ENCODE measurements around the gene ADAMTS13.
"Not testable (repeated sequence)": the region's sequence is repeated elsewhere in the genome, so short reads cannot be mapped to it uniquely, and the experiment has no call there.

ADAMTS13 gene

DNA sequence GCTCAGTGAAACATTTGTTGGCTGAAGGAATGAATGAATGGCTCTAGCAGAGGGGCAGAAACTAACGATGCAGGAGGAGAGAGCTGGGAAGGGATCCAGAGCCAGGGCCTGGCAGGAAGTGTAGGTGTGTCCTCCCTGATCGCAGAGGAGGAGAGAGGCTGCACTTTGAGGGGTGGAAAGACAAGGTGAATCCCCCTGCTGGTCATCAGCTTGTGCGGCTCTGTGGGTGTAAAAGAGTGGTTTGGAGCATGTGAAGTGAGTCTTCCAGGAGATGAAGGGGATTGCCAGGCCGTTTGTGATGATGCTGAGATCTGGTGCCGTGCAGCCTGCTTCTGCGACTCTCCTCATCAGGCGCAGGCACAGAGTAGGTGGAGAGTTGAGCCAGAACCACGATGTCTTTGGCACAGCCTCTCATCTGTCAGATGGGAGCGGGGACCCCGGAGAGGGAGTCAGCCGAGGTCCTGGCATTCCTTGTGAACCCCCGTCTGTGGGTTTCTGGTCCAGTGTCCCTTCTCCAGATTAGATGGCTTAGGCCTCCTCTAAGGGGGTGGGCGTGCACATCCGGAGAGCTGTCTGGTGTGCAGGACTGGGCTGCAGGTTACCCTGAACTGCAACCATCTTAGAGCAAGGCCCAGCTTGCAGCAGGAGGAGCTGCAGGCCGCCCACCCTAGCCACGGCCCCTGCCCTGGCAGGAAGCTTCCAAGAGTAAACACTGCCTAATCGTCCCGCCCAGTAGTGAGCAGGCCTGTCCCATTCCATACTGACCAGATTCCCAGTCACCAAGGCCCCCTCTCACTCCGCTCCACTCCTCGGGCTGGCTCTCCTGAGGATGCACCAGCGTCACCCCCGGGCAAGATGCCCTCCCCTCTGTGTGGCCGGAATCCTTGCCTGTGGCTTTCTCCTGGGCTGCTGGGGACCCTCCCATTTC is at the start of gene ADAMTS13:
Gene ADAMTS13 (plus strand): TSS at position 753 of the 928 bp plus-strand sequence. CDS start 77 bp downstream, at position 830.
- DNase-seq, result no peak

DNA sequence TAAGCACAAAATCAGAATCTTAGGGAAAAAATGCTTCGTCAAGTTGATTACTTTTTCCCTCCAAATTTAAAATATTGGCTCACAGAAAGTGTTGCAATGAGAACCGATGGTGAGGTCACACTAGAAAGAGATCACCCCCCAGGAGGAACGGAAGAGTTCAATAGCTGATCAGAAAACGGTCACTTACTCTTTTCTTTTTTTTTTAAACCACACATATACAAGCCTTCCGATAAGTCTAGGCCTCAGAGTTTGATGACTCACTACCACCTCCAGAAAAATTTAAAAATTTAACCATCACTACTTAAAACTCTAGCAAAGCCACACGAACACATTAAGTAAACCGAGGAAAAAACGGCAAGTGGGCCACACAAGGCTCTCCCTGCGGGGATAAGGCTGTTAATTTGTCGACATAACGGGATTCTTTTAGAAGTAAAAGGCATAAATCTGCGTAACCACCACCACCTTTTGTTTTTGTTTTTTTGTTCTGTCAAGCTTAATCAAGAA is 47.5 kb upstream of the ADAMTS13 start:
- no peak for DNase-seq

DNA sequence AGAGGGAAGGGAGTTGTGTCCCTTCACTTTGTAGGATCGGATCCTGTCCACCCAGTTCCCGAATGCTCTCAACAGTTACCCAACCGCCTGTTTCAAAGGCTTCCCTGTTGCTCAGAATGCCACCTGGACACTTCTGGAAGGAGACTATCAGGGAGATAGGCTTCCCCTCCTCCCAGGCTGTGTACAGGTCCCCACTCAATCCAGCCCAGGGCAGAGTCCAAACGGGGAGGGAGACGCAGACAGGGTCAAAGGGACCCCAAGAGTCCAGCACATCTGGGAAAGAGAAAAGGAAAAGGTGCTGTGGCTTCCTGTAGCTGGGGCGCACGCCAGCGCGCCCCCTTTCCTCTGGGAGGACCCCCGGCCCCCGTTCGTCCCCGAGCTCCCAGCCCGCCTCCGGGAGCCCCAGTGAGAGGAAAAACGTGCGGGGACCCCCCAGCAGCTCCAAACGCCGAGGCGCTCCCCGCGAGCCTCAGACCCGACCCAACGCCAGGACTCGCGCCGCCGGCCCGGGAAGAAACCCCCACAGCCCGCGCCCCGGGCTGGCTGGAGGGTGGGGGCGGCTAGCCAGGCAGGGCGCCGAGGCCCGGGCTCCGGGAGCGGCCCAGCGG is 46.9 kb upstream of the ADAMTS13 start:
- no peak for DNase-seq

DNA sequence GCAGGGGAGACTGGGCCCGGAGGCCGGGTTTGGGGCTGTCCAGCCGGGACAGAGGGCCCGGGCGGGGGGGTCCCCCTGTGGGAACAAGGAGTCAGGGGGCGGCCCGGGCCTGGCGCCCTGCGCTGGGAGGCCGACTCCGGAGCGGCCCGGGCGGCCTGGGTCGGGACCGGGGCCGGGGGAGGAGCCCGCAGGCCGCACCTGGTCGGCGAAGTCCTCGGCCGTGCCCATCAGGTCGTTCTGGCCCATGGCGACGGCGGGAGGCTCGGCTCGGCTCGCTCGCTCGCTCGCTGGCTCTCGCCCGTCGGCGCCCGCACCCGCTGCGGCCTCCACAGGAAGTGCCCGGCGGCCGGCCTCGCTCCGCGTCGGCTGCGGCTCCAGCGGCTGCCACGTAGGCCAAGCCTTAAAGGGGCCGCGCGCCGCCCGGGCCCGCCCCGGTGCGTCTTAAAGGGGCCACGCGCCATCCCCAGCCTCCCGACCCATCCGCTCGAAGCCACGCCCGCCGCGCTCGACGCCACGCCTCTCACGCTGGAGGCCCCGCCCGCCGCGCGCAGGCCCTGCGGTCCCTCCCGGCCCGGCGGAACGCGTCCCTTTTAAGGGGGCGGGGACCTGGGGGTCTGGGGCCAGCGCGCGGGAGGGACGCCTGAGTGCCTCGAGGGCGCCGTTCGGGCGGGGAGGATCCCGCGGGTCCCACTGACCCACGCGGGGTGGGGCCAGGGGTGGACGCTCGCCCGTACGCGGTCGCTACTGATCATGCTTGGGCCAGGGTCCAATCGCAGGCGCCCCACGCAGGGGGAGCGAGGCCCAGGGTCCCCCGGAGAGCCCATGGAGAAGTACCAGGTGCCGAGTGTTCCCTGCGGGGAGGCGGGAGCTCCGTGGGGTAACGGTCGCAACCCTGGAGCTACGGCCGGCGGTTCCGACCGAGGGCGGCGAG is 46.2 kb upstream of the ADAMTS13 start, which contains the start of the genes STKLD1 and SURF4:
Gene STKLD1 (plus strand): TSS at position 643 of the 931 bp plus-strand sequence. CDS start 108 bp downstream, at position 751.
Gene SURF4 (minus strand): TSS at position 337 of the 931 bp plus-strand sequence. CDS start 91 bp downstream, at position 246.
- peak; percentile 96 for DNase-seq

DNA sequence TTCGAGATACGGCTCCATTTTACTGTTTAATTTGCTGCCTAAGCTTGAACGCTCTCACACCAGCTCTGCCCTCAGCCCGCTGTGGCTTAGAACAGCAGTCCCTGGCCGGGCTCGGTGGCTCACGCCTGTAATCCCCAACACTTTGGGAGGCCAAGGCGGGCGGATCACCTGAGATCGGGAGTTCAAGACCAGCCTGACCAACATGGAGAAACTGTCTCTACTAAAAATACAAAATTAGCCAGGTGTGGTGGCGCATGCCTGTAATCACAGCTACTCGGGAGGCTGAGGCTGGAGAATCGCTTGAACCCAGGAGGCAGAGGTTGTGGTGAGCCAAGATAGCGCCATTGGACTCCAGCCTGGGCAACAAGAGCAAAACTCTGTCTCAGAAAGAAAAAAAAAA is 44.9 kb upstream of the ADAMTS13 start:
- not testable (repeated sequence) for DNase-seq

DNA sequence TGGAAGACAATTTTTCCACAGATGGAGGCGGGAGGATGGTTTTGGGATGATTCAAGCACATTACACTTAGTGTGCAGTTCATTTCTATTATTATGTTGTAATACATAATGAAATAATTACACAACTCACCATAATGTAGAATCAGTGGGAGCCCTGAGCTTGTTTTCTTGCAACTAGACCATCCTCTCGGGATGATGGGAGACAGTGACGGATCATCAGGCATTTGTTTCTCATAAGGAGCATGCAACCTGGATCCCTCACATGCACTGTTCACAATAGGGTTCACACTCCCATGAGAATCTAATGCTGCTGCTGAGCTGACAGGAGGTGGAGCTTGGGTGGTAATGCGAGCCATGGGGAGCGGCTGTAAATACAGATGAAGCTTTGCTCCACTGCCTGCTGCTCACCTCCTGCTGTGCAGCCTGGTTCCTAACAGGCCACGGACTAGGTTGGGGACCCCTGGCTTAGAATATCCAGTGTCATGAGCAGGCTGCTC is 44.4 kb upstream of the ADAMTS13 start:
- DNase-seq, result no peak

DNA sequence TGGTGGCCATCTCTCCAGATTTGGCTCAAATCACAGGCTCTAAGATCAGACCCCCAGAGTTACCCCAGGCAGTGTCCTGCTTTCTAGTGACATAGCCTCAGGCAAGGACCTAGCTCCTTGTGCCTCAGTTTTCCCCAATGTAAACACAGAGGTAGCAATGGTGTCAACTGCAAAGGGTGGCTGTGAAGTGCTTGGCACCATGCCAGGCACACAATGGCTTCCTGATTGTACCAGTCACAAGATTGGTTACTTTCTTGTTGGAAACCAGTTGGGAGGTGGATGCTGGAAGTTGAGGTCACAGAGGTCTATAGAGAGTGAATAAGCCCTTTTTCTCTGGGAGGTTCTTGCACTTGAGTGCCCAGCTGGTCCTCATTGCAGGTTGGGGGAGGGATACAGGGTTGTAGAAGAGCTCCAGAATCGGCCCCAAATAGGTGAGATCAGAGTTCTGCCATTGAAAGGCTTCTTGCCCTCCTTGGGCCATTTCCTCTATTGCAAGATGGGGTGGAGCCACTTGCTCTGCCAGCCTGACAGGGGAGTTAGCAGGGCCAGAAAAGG is 43.7 kb upstream of the ADAMTS13 start:
- no peak for DNase-seq

DNA sequence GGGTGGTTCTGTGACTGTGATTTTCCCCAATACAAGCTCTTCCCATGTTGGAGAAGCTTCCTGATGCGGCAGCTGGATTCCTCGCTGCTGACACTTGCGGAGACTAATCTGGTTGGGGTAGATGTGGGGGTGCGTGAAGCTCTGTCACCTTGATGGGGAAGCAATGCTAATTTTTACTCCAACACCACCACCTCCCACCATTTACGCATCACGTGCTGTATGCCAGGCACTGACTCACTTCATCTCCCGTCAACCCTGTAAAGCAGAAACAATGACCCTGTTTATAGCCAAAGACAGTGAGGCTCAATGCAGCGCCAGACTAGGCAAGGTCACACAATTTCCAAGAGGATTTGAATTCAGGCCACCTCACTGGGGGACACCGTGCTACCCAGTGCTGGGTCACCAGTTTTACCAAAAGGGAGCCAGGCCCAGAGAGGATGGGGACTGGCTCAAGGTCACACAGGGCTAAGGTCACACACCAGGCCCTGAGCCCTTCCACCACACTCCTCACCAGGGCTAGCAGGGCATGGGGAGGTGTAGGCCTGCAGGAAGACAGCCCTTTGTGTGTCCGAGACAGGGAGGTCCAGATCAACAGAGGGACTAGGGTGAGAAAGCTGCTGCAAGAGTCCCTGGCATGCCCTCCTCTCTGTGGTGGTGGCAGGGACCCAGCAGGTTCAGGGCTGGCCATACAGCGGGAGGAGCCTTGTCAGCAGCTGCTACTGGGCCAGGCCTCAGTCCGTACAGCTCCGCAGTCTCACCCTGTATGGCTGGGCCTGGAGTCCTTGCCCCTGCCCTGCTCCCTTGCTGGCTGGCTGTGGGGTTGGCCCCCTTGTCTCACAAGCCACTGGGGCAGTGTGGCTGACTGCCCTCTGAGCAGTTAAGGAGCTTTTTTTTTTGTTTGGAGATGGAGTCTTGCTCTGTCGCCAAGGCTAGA is 42.7 kb upstream of the ADAMTS13 start:
- DNase-seq, result no peak

DNA sequence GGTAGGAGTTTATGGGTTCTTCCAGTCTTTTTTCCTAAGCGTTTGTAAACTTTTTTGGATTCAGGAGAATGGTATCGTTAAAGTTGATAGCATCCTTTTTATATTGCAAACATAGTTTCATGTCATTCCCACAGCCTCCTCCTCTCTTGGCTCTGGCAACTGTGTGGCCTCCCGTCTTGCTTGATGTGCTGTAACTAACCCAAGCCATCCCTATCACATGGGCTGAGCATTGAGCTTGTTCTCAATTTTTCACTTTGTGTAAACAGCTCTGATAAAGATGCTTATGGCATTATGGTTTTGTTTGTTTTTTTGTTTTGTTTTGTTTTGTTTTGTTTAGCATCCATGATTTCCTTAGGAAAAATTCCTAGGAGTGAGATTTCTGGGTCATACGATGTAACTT is 41.4 kb upstream of the ADAMTS13 start:
- DNase-seq, result no peak

DNA sequence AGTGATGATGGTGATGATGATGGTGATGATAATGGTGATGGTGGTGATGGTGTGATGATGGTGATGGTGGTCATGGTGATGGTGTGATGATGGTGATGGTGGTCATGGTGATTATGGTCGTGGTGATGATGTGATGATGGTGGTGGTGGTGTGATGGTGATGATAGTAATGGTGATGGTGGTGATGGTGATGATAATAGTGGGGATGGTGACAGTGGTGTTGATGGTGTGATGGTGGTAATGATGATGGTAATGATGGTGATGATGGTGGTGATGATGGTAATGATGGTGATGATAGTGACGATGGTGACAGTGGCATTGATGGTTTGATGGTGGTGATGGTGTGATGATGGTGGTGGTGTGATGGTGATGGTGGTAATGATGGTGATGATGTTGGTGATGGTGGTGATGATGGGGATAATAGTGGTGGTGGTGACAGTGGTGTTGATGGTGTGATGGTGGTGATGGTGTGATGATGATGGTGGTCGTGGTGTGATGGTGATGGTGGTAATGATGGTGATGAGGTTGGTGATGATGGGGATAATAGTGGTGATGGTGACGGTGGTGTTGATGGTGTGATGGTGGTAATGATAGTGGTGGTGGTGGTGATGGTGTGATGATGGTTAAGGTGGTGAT is 39.5 kb upstream of the ADAMTS13 start:
- no peak for DNase-seq

DNA sequence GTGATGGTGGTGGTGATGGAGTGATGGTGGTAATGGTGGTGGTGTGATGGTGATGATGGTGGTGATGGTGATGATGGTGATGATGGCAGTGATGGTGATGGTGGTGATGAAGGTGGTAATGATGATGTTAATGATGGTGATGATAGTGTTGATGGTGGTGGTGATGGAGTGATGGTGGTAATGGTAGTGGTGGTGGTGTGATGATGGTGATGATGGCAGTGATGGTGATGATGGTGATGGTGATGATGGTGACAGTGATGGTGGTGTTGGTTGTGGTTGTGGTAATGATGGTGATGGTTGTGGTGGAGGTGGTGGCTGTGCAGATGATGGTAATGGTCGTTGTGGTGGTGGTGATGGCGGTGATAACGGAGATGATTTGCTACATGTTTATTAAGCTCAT is 38.7 kb upstream of the ADAMTS13 start:
- no peak for DNase-seq

DNA sequence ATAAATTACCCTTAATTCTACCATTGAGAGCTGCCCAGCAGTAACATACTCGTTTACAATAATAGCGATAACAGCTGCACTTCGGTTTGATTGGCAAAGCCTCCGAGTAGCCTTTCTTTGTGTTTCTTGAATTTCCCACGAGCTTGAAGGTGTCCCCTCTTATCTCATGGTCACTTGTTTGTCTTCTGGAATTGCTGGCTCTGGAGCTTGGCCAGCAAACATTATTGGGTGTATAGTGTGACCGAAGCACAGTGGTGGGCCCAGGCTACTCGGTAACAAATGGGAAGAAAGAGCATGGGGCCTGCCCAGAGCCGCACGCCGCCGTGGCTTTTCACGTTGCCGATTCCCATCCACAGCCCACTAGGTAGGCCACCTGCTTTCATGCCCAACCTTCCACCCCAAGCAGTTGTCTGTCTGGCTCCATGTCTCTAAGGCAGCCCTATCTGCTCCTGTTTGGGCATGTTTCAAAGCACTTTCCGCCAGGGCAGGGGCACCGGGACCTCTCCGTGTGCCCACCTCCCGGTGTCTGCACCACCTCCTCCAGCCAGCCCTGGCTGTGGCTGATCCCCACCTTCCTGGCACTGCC is 37.3 kb upstream of the ADAMTS13 start:
- no peak for DNase-seq

DNA sequence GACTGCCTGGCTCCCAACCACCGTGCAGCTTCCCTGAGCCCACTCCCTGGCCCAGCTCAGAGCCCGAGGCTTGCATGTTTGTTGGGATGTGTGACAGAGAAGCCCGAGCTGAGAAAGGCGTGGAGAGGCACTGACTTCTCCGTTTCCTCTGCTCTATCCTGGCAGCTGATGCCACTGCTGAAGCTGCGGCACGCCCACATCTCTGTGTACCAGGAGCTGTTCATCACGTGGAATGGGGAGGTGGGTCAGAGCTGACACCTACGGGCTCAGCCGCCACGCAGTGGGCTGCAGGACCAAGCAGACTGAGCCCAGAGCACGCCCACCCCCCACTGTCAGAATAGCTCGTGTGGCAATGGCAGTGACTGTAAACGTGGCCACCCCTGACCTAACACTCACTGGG is 36.7 kb upstream of the ADAMTS13 start:
- no peak for DNase-seq

DNA sequence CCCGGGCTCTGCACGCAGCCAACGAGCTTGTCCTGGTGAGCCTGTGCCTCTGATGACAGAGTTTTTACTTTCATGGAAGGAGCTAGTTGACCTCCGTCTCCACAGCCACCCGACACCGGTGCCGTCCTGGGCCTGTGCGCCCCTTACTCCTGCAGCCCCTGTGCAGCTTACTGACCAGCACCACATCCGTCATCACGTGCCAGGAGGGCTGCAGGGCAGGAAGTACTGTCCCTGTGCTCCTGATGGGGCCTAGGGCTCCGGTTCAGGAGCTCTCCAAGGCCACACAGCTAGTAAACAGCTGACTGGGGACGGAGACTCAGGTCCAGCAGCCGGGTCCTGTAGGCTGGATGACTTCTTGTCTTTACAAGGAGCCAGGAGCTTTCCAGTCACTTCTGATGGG is 35.8 kb upstream of the ADAMTS13 start:
- DNase-seq, result no peak

DNA sequence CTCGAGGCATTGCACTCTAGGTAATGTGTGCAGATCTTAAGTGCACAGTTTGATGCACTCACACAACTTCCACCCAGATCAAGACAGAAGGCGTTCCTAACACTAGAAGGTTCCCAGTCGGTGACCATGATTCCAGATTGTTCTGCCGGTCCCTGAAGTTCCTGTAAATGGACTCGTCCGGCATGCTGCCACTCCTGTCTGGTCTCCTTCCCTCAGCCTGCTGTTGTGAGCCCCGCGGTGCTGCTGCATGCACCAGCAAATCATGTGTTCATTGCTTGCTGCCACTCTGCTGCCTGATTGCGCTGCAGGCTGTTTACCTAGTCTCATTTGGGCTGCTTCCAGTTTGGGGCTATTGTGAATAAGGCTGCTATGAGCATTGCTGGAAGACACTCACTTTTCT is 34.5 kb upstream of the ADAMTS13 start:
- no peak for DNase-seq

DNA sequence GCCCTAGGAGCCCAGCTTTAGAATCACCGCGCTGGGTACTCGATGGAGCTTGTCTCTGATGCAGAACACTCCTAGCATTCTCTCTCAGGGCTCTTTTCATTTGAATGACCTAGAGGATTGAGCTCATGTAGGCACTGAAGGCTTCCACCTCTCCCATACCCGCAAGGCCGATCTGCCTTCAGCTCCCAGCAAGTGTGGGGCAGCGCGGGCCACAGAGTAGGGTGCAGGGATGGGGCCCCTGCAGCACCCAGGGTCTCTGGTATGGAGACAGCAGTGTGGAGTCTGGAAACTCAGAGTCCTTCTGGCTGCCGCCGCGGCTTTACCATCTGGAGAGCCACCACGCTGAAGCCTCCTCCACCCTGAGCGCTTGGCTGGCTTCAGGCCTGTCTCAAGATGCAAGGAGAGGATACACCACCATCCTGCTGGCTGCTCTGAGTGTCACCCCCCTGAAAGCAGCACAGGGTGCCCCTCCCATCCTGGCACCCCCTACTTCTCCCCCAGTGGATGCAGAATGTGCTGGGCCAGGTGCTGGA is 33.1 kb upstream of the ADAMTS13 start:
- DNase-seq, result no peak

DNA sequence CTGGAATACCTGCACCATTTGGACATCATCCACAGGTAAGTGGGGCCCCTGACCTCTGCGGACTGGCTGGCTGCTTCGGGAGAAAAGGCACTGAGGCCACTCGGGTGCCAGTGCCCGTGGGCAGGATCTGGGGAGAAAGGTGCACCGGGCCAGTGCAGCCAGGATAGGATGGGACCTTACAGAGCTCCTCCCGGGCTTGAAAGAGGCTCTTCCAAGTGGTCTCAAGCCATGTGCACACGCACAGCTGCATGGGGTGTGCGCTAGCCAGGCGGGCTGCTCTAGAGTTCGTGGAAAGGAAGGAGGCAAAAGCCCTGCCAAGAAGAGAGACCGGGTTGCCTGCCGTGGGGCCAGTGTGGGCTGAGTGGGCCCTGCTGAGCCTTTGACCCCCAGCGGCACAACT is 32.6 kb upstream of the ADAMTS13 start:
- DNase-seq, result no peak

DNA sequence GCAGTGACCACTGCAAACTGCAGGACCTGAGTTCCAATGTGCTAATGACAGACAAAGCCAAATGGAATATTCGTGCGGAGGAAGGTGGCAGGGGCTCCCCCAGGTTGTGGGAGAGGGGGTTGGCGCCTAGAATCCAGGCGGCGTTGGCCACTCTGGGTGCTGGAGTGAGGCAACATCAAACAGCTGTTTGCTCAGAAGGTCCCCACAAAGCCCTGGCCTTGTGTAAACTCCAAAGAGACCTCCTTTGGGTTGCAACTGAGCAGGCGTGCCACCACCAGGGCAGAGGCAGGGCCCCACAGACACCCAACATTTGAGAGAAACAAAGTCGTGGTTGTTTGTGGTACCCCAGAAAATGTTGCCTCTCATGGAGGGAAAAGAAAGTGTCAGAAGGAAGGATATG is 31.5 kb upstream of the ADAMTS13 start:
- DNase-seq, result no peak

DNA sequence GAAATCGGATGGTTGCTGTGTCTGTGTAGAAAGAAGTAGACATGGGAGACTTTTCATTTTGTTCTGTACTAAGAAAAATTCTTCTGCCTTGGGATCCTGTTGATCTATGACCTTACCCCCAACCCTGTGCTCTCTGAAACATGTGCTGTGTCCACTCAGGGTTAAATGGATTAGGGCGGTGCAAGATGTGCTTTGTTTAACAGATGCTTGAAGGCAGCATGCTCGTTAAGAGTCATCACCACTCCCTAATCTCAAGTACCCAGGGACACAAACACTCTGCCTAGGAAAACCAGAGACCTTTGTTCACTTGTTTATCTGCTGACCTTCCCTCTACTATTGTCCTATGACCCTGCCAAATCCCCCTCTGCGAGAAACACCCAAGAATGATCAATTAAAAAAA is 30.7 kb upstream of the ADAMTS13 start:
- not testable (repeated sequence) for DNase-seq

DNA sequence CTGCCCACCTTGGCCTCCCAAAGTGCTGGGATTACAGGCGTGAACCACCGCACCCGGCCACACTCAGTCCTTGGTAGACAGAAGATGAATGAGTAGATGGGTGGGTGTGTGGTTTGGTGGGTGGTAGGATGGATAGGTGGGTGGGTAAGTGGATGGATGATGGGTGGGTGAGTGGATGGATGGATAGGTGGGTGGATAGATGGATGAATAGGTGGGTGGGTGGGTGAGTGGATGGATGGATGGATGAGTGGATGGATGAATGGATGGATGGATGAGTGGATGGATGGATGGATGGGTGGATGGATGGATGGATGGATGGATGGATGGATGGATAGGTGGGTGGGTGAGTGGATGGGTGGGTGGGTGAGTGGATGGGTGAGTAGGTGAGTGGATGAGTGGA is 29.9 kb upstream of the ADAMTS13 start:
- not testable (repeated sequence) for DNase-seq

Data from stimulated activated CD4-positive, alpha-beta T cell treated with anti-CD3 and anti-CD28 coated beads, Interleukin-12 subunit alpha, Interleukin-12 subunit beta, amount 100 ng/mL, for 4 hours (primary cell).